ENCODE results near the gene MACROD2. TPM values are rescaled to one million over a fixed set of nuclear protein-coding genes. Genes with fewer than 3 reads are reported as not detected.

MACROD2 gene
- total RNA-seq, 1 experiment from 2014 or later, result 3.7 TPM

DNA sequence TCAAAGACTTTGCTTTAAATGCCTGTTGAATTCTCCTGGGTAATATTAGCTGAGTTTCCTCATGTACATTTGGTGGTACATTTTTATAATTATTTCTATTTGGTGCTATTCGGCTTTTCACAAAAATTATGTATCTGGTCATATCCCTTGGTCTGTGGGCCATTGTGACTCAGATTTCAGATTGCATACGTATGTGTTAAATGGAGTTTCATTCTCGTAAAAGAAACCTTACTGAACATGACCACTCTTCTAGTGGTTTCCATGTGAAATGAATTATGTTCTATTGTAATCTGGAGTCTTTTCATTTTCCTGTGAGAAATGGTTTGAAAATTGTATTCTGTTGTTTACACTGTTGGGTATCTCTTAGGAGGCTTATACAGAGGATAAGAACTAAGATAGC, 728.3 kb downstream of the MACROD2 start:
- Histone ChIP-seq H3K4me3 (replicated peaks in 1 of 2; ENCODE audit: low read depth in 1 of 2, low read length in 2 of 2) (no peak overlapping the region), H4K20me1 (ENCODE audit: insufficient read depth) (no peaks in the 10 kb centered on the region), H2AFZ (ENCODE audit: low read depth, low read length, poor library complexity, severe bottlenecking) (no peak overlapping the region), H3K36me3 (ENCODE audit: control insufficient read depth in 1 of 2, insufficient read depth in 2 of 2, low read length in 2 of 2) (no peaks in the 10 kb centered on the region), H3K9me3 (ENCODE audit: control insufficient read depth in 1 of 2, insufficient read depth in 1 of 2, low read depth in 1 of 2, low read length in 2 of 2) (no peaks in the 10 kb centered on the region), H3K9me2 (ENCODE audit: insufficient read depth) (no peaks in the 10 kb centered on the region), H3K27me3 (ENCODE audit: insufficient read depth, low read length) (no peaks in the 10 kb centered on the region), H3K79me2 (ENCODE audit: insufficient read depth, low read length) (no peaks in the 10 kb centered on the region), H3K4me2 (ENCODE audit: low read length) (no peak overlapping the region), H3K9ac (ENCODE audit: low read length) (no peak overlapping the region), H3K27ac (ENCODE audit: low read depth, low read length) (no peak overlapping the region), H3K4me1 (ENCODE audit: control insufficient read depth in 1 of 2, insufficient read depth in 2 of 2, low read length in 2 of 2) (no peaks in the 10 kb centered on the region)
- TF ChIP-seq SIN3A (IDR thresholded peaks at IDR 0.05; ENCODE audit: low read depth) (no peak), SRF (IDR thresholded peaks at IDR 0.05; ENCODE audit: low read depth) (no peak), ELF1 (IDR thresholded peaks at IDR 0.05; ENCODE audit: borderline replicate concordance, low read depth) (no peak), ZNF274 (IDR thresholded peaks at IDR 0.05; ENCODE audit: low read depth, low read length) (no peak), FOSL1 (IDR thresholded peaks at IDR 0.05; ENCODE audit: low read depth) (no peak), EGR1 (IDR thresholded peaks at IDR 0.05; ENCODE audit: low read depth) (no peak), EZH2phosphoT487 (IDR thresholded peaks at IDR 0.05; ENCODE audit: borderline replicate concordance) (no peak), EZH2 (IDR thresholded peaks at IDR 0.05) (no peak), SP1 (IDR thresholded peaks at IDR 0.05; ENCODE audit: low read depth) (no peak)
- TF ChIP-seq, protein P1, sequence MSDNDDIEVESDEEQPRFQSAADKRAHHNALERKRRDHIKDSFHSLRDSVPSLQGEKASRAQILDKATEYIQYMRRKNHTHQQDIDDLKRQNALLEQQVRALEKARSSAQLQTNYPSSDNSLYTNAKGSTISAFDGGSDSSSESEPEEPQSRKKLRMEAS (IDR thresholded peaks at IDR 0.05), result no peak
- no TSS peak for BruUV-seq (replicated peaks)
- ATAC-seq (no peak), DNase-seq (ENCODE audit: low read depth, low spot score) (no peak)
- ChIA-PET POLR2A (no interaction called here), RAD21 (ENCODE audit: low non-redundant PET in 1 of 2, low total read pairs in 2 of 2, uncharacterized antibody in 2 of 2, unreplicated experiment in 2 of 2) (no interaction called here), CTCF (no interaction called here)
- intact Hi-C loops (cut with micrococcal nuclease), result no loop called here

DNA sequence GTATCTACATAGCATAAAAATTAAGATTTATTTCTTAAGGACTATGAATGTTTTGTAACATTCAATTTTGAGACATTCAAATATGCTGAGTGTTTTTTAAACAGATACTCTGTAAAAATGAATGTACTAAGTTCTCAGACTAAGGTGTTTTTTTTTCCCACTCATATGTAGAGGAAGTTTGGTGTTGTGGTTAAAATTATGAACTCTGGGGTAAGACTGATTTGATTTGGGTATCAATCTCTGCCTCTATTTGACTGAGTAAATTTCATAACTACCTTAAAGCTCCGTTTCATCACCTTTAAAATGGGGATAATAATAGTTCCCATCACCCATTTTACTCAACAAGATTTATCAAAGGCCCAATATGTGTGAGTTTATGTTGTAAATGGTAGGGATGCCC, 728.7 kb downstream of the MACROD2 start:
- no peak overlapping the region for H3K4me3 ChIP-seq (replicated peaks in 1 of 2; ENCODE audit: low read depth in 1 of 2, low read length in 2 of 2)
- no peaks in the 10 kb centered on the region for H3K9me3 ChIP-seq (ENCODE audit: control insufficient read depth in 1 of 2, insufficient read depth in 1 of 2, low read depth in 1 of 2, low read length in 2 of 2)
- H3K27ac ChIP-seq (ENCODE audit: low read depth, low read length), result no peak overlapping the region
- RAD21 ChIA-PET (ENCODE audit: low non-redundant PET in 1 of 2, low total read pairs in 2 of 2, uncharacterized antibody in 2 of 2, unreplicated experiment in 2 of 2), result no interaction called here
- no peaks in the 10 kb centered on the region for H3K4me1 ChIP-seq (ENCODE audit: control insufficient read depth in 1 of 2, insufficient read depth in 2 of 2, low read length in 2 of 2)
- intact Hi-C loops (cut with micrococcal nuclease), result no loop called here
- H3K79me2 ChIP-seq (ENCODE audit: insufficient read depth, low read length), result no peaks in the 10 kb centered on the region
- no peak overlapping the region for H3K9ac ChIP-seq (ENCODE audit: low read length)
- ATAC-seq, result no peak
- no peaks in the 10 kb centered on the region for H3K36me3 ChIP-seq (ENCODE audit: control insufficient read depth in 1 of 2, insufficient read depth in 2 of 2, low read length in 2 of 2)
- H3K27me3 ChIP-seq (ENCODE audit: insufficient read depth, low read length), result no peaks in the 10 kb centered on the region
- TF ChIP-seq SP1 (IDR thresholded peaks at IDR 0.05; ENCODE audit: low read depth), result no peak
- TF ChIP-seq CEBPB (IDR thresholded peaks at IDR 0.05; ENCODE audit: low read depth), result no peak
- no peak for TF ChIP-seq SRF (IDR thresholded peaks at IDR 0.05; ENCODE audit: low read depth)
- TF ChIP-seq RAD21 (IDR thresholded peaks at IDR 0.05; ENCODE audit: low read depth), result no peak
- TF ChIP-seq EZH2 (IDR thresholded peaks at IDR 0.05), result no peak
- TF ChIP-seq FOSL1 (IDR thresholded peaks at IDR 0.05; ENCODE audit: low read depth), result no peak
- TF ChIP-seq POLR2AphosphoS5 (IDR thresholded peaks at IDR 0.05; ENCODE audit: low read depth, low read length), result no peak
- TF ChIP-seq, protein P2, sequence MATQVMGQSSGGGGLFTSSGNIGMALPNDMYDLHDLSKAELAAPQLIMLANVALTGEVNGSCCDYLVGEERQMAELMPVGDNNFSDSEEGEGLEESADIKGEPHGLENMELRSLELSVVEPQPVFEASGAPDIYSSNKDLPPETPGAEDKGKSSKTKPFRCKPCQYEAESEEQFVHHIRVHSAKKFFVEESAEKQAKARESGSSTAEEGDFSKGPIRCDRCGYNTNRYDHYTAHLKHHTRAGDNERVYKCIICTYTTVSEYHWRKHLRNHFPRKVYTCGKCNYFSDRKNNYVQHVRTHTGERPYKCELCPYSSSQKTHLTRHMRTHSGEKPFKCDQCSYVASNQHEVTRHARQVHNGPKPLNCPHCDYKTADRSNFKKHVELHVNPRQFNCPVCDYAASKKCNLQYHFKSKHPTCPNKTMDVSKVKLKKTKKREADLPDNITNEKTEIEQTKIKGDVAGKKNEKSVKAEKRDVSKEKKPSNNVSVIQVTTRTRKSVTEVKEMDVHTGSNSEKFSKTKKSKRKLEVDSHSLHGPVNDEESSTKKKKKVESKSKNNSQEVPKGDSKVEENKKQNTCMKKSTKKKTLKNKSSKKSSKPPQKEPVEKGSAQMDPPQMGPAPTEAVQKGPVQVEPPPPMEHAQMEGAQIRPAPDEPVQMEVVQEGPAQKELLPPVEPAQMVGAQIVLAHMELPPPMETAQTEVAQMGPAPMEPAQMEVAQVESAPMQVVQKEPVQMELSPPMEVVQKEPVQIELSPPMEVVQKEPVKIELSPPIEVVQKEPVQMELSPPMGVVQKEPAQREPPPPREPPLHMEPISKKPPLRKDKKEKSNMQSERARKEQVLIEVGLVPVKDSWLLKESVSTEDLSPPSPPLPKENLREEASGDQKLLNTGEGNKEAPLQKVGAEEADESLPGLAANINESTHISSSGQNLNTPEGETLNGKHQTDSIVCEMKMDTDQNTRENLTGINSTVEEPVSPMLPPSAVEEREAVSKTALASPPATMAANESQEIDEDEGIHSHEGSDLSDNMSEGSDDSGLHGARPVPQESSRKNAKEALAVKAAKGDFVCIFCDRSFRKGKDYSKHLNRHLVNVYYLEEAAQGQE (IDR thresholded peaks at IDR 0.05; ENCODE audit: low read depth), result no peak
- no peak for TF ChIP-seq ZNF274 (IDR thresholded peaks at IDR 0.05; ENCODE audit: low read depth, low read length)
- TF ChIP-seq, protein P3, sequence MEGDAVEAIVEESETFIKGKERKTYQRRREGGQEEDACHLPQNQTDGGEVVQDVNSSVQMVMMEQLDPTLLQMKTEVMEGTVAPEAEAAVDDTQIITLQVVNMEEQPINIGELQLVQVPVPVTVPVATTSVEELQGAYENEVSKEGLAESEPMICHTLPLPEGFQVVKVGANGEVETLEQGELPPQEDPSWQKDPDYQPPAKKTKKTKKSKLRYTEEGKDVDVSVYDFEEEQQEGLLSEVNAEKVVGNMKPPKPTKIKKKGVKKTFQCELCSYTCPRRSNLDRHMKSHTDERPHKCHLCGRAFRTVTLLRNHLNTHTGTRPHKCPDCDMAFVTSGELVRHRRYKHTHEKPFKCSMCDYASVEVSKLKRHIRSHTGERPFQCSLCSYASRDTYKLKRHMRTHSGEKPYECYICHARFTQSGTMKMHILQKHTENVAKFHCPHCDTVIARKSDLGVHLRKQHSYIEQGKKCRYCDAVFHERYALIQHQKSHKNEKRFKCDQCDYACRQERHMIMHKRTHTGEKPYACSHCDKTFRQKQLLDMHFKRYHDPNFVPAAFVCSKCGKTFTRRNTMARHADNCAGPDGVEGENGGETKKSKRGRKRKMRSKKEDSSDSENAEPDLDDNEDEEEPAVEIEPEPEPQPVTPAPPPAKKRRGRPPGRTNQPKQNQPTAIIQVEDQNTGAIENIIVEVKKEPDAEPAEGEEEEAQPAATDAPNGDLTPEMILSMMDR (IDR thresholded peaks at IDR 0.05 in 2 of 3, conservative IDR thresholded peaks at IDR 0.05 in 1 of 3; ENCODE audit: borderline replicate concordance in 1 of 3, insufficient read depth in 1 of 3, low read depth in 2 of 3, low read length in 2 of 3), result no peak
- TF ChIP-seq EZH2phosphoT487 (IDR thresholded peaks at IDR 0.05; ENCODE audit: borderline replicate concordance), result no peak
- TF ChIP-seq, protein P1 (IDR thresholded peaks at IDR 0.05), result no peak
- TF ChIP-seq CBX3 (IDR thresholded peaks at IDR 0.05; ENCODE audit: low read depth), result no peak
- H4K20me1 ChIP-seq (ENCODE audit: insufficient read depth), result no peaks in the 10 kb centered on the region
- DNase-seq (ENCODE audit: low read depth, low spot score), result no peak
- CTCF ChIA-PET, result no interaction called here
- no TSS peak for BruUV-seq (replicated peaks)
- H2AFZ ChIP-seq (ENCODE audit: low read depth, low read length, poor library complexity, severe bottlenecking), result no peak overlapping the region
- POLR2A ChIA-PET, result no interaction called here
- H3K4me2 ChIP-seq (ENCODE audit: low read length), result no peak overlapping the region
- H3K9me2 ChIP-seq (ENCODE audit: insufficient read depth), result no peaks in the 10 kb centered on the region

All from HCT116 (cell line).